K562 (cell line): ENCODE data around the gene LRRC47.

Experiments
- CBX8 ChIP-seq: fragments of 200-600 bp; sonication (generic); IDR thresholded peaks from 2 replicates; pipeline ENCODE4 v1.6.1; 2012; ENCODE audit warnings: borderline replicate concordance, mixed run types, low read depth, mild to moderate bottlenecking, moderate library complexity, mixed read lengths, low read length, control low read depth, inconsistent platforms; ENCODE audit not compliant: poor library complexity, severe bottlenecking; ENCODE audit errors: extremely low read depth
- CREB5 ChIP-seq: fragments of 250-450 bp; sonication (Bioruptor Pico); IDR thresholded peaks from 2 replicates; pipeline ENCODE4 v1.5.0; 2020; ENCODE audit warnings: mild to moderate bottlenecking
- CTCF ChIP-seq, 3 experiments: IDR thresholded peaks in 2 of 3; conservative IDR thresholded peaks in 1 of 3; 2 replicates each; pipeline ENCODE4 v1.5.1; 2011 to 2012; ENCODE audit warnings: low read length in 3 of 3, mild to moderate bottlenecking in 3 of 3, control low read depth in 2 of 3, improper control_type of control experiment in 1 of 3, inconsistent platforms in 1 of 3, low read depth in 1 of 3, mixed read lengths in 1 of 3, moderate library complexity in 1 of 3; ENCODE audit not compliant: insufficient read depth in 2 of 3
- E2F3 ChIP-seq: fragments of 250-450 bp; sonication (Bioruptor Pico); IDR thresholded peaks from 2 replicates; pipeline ENCODE4 v1.4.0; 2020; ENCODE audit warnings: mild to moderate bottlenecking
- EP300 ChIP-seq: IDR thresholded peaks from 2 replicates; pipeline ENCODE4 v1.6.1; 2012; ENCODE audit warnings: low read length, improper control_type of control experiment
- EZH2 ChIP-seq: IDR thresholded peaks from 2 replicates; pipeline ENCODE4 v1.6.1; 2012; ENCODE audit warnings: low read depth, mild to moderate bottlenecking, inconsistent platforms, low read length, borderline replicate concordance
- MCM2 ChIP-seq: fragments of 450-650 bp; IDR thresholded peaks from 2 replicates; pipeline ENCODE4 v1.6.1; 2017; ENCODE audit warnings: low read depth, mild to moderate bottlenecking
- NCOA6 ChIP-seq: fragments of 450-650 bp; IDR thresholded peaks from 2 replicates; pipeline ENCODE4 v1.6.1; 2017; ENCODE audit warnings: mild to moderate bottlenecking
- POLR2AphosphoS5 ChIP-seq: IDR thresholded peaks from 2 replicates; pipeline ENCODE4 v1.6.1; 2011; ENCODE audit warnings: mild to moderate bottlenecking, low read depth, low read length, moderate library complexity; ENCODE audit not compliant: control insufficient read depth, insufficient read depth
- POLR2H ChIP-seq: IDR thresholded peaks from 2 replicates; pipeline ENCODE4 v1.6.1; 2016; ENCODE audit warnings: missing genetic modification characterization, low read depth, mild to moderate bottlenecking, control low read depth, missing compliant biosample characterization, moderate library complexity
- PTBP1 ChIP-seq: fragments of 200-400 bp; formaldehyde crosslinking; IDR thresholded peaks from 2 replicates; pipeline ENCODE4 v1.6.1; 2017; ENCODE audit warnings: low read depth, low read length
- ZFP36 ChIP-seq: fragments of 150-350 bp; IDR thresholded peaks from 2 replicates; pipeline ENCODE4 v1.6.1; 2018; ENCODE audit warnings: low read length, low read depth; ENCODE audit not compliant: partially characterized antibody
- ZNF143 ChIP-seq: sonication (generic); formaldehyde crosslinking; IDR thresholded peaks from 2 replicates; pipeline ENCODE4 v1.9.0; 2022; ENCODE audit warnings: mild to moderate bottlenecking, missing genetic modification reagents

DNA sequence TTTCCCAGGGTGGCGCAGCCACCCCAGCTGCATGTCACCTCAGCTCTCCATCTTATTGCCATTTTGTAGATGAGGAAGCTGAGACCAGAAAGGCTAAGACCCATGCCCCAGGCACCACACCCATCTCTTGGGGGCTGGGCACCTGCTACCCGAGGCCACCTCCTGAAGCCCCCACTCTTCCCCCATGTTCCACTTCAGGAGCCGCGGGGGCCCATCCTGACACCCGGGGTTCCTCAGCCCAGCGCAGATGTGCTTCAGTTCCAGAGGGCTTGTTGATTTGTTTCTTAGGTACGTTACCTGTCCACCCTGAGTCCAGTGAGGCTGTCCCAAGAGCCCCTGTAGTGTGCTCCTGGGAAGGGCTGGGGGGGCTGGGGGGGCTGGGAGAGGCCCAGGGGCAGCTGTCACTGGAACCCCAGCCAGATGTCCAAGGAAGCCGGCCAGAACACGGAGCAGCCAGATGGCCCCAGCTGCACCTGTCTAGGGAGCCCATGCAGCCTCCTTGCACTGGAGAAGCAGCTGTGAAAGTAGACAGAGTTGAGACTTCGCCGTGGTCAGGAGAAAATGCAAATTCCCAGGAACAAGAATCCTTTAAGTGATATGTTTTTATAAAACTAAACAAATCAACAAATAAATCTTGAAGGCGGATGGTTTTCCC lies 61.1 kb downstream of the LRRC47 start:
- TF ChIP-seq CTCF (IDR thresholded peaks at IDR 0.05 in 2 of 3, conservative IDR thresholded peaks at IDR 0.05 in 1 of 3; ENCODE audit: insufficient read depth in 2 of 3, low read depth in 1 of 3, low read length in 3 of 3) (no peak), E2F3 (CRISPR knock-in tag) (no peak), EP300 (no peak), EZH2 (no peak), ZFP36 (no peak), POLR2H (tag) (no peak), CREB5 (no peak), NCOA6 (no peak), PTBP1 (no peak), POLR2AphosphoS5 (no peak), MCM2 (no peak), ZNF143 (CRISPR knock-in tag) (no peak), CBX8 (no peak)
